Peyer's patch (tissue), 4 donors: ENCODE data around the gene TMEM9B. TPM values are rescaled to one million over a fixed set of nuclear protein-coding genes. Genes with fewer than 3 reads are reported as not detected.

ENCODE experiments used
- DNase-seq, 3 donors: peaks; one replicate each; pipeline ENCODE4 v3.0.0-alpha.2; 2017 to 2019
- H3K27ac ChIP-seq, 4 donors: fragments of 200-600 bp; sonication (generic); one replicate each; pipeline ENCODE4 v1.5.1; 2016 to 2019
- H3K27me3 ChIP-seq, 2 donors: fragments of 200-600 bp; sonication (generic); one replicate each; pipeline ENCODE4 v1.5.1; 2019
- H3K36me3 ChIP-seq, 3 donors: fragments of 200-600 bp; sonication (generic); one replicate each; pipeline ENCODE4 v1.5.1; 2016 to 2019
- H3K4me1 ChIP-seq, 4 donors: fragments of 200-600 bp; sonication (generic); one replicate each; pipeline ENCODE4 v1.5.1; 2016 to 2019
- H3K4me3 ChIP-seq, 4 donors: fragments of 200-600 bp; sonication (generic); 1 replicate in 3 of 4; 2 replicates in 1 of 4; pipeline ENCODE4 v1.5.1; 2016 to 2019; ENCODE audit warnings: mild to moderate bottlenecking in 1 of 4
- H3K9me3 ChIP-seq, 4 donors: fragments of 200-600 bp; sonication (generic); one replicate each; pipeline ENCODE4 v1.5.1; 2016 to 2019; ENCODE audit warnings: mild to moderate bottlenecking in 1 of 4
- POLR2A ChIP-seq, 2 donors: fragments of 450-650 bp; IDR thresholded peaks; one replicate each; pipeline ENCODE4 v1.5.1; 2017; ENCODE audit warnings: antibody characterized with exemption in 2 of 2, mild to moderate bottlenecking in 2 of 2, moderate library complexity in 2 of 2
- total RNA-seq, 4 donors: library from RNA; depleted of rRNA; stranded (reverse); fragments of >200 nt; gene quantifications; one replicate each; pipeline ENCODE4 v1.1.0, GENCODE V29; 2016
- TF ChIP-seq, protein P1 (sequence below), 6 experiments: fragments of 450-650 bp in 4 of 6; fragments of 200-600 bp in 2 of 6; sonication (generic) in 1 of 6; IDR thresholded peaks; one replicate each; pipeline ENCODE4 v1.5.1; 2017 to 2019; ENCODE audit warnings: antibody characterized with exemption in 6 of 6, mild to moderate bottlenecking in 3 of 6, moderate library complexity in 1 of 6

Gene TMEM9B
- total RNA-seq, 4 donors from 2014 or later = 23.1 to 84.2 (median 53.6) TPM

- Histone ChIP-seq H3K9me3 (no peaks in the 10 kb centered on the region), H3K27ac (no peak overlapping the region), H3K36me3 (peaks cover 0 to 53% (median 0%) of the 10 kb centered on the region in 3 donors), H3K4me3 (no peak overlapping the region), H3K4me1 (peaks cover 0 to 19% (median 0%) of the 10 kb centered on the region in 4 donors), H3K27me3 (no peaks in the 10 kb centered on the region)
- DNase-seq = no peak
- TF ChIP-seq, protein P1, sequence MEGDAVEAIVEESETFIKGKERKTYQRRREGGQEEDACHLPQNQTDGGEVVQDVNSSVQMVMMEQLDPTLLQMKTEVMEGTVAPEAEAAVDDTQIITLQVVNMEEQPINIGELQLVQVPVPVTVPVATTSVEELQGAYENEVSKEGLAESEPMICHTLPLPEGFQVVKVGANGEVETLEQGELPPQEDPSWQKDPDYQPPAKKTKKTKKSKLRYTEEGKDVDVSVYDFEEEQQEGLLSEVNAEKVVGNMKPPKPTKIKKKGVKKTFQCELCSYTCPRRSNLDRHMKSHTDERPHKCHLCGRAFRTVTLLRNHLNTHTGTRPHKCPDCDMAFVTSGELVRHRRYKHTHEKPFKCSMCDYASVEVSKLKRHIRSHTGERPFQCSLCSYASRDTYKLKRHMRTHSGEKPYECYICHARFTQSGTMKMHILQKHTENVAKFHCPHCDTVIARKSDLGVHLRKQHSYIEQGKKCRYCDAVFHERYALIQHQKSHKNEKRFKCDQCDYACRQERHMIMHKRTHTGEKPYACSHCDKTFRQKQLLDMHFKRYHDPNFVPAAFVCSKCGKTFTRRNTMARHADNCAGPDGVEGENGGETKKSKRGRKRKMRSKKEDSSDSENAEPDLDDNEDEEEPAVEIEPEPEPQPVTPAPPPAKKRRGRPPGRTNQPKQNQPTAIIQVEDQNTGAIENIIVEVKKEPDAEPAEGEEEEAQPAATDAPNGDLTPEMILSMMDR (IDR thresholded peaks at IDR 0.05) = no peak
- no peak for TF ChIP-seq POLR2A (IDR thresholded peaks at IDR 0.05)
Measured at GRCh38 chr11:8956860-8957259, 7.4 kb downstream of the TMEM9B start.

- no peak overlapping the region for H3K27ac ChIP-seq
- no peaks in the 10 kb centered on the region for H3K4me1 ChIP-seq
- H3K27me3 ChIP-seq = no peaks in the 10 kb centered on the region
- H3K36me3 ChIP-seq = peaks cover 0 to 62% (median 0%) of the 10 kb centered on the region in 3 donors
- TF ChIP-seq, protein P1 (IDR thresholded peaks at IDR 0.05) = no peak
- TF ChIP-seq POLR2A (IDR thresholded peaks at IDR 0.05) = no peak
- H3K4me3 ChIP-seq = no peak overlapping the region
- no peaks in the 10 kb centered on the region for H3K9me3 ChIP-seq
- DNase-seq = no peak
Measured at GRCh38 chr11:8948886-8949285, 15.4 kb downstream of the TMEM9B start.

DNA sequence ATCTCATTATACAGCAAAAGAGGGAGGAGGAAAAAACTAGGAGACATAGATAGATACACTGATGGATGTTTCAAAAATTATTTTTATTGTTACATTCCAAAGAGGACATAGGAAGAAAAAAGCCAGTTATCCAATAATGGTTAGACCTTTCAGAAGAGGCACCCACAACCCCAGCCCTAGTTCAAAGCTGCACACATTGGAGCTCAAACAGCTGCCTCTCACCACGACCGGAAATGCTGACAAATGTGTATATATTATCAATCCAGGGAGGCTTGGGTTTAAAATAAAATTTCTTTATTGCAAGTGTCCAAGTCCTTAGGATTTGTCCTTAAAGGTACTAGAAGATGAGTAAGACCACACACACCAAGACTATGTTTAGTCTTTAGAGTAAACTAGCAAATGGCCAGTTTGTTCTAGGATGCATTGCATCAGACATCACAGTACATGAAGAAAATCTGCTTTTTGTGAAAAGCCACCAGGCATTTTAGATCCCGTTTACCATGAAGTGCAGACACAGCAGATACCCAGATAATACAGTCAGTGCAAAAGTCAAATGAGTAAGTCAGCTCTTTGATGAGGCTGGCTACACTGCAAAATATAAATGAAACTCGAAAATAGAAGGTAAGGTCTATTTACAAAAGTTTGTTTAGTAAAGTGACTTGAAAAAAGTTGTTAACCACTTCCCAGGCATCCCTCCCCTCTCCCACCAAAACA lies 16.9 kb downstream of the TMEM9B start:
- H3K27me3 ChIP-seq = no peaks in the 10 kb centered on the region

GRCh38 chr11:8942518-8943066 lies 21.6 kb downstream of the TMEM9B start, which contains the start of gene ASCL3:
ASCL3 (minus strand) TSS chr11:8943016; CDS start chr11:8938161, 4,855 bp downstream.
- peaks cover 0 to 5% (median 0%) of the 10 kb centered on the region in 3 donors for H3K36me3 ChIP-seq
- H3K27ac ChIP-seq = no peak within 1 kb of the TSS
- TF ChIP-seq, protein P1 (IDR thresholded peaks at IDR 0.05) = no peak
- TF ChIP-seq POLR2A (IDR thresholded peaks at IDR 0.05) = no peak
- no peak within 1 kb of the TSS for H3K4me3 ChIP-seq
- H3K4me1 ChIP-seq = no peaks in the 10 kb centered on the region
- no peaks in the 10 kb centered on the region for H3K27me3 ChIP-seq
- no peaks in the 10 kb centered on the region for H3K9me3 ChIP-seq
- no peak for DNase-seq

More for the DNA sequence above, 16.9 kb downstream of the TMEM9B start:
- TF ChIP-seq, protein P1 (IDR thresholded peaks at IDR 0.05) = no peak
- TF ChIP-seq POLR2A (IDR thresholded peaks at IDR 0.05) = no peak
- no peak for DNase-seq
- Histone ChIP-seq H3K27ac (no peak overlapping the region), H3K4me1 (no peaks in the 10 kb centered on the region), H3K4me3 (no peak overlapping the region), H3K36me3 (peaks cover 0 to 47% (median 0%) of the 10 kb centered on the region in 3 donors), H3K9me3 (no peaks in the 10 kb centered on the region)

GRCh38 chr11:8941341-8942103 lies 22.7 kb downstream of the TMEM9B start:
- H3K9me3 ChIP-seq = no peaks in the 10 kb centered on the region
- no peaks in the 10 kb centered on the region for H3K27me3 ChIP-seq
- H3K4me1 ChIP-seq = no peaks in the 10 kb centered on the region
- H3K36me3 ChIP-seq = no peaks in the 10 kb centered on the region
- no peak for TF ChIP-seq POLR2A (IDR thresholded peaks at IDR 0.05)
- TF ChIP-seq, protein P1 (IDR thresholded peaks at IDR 0.05) = no peak
- no peak for DNase-seq
- H3K4me3 ChIP-seq = no peak overlapping the region
- H3K27ac ChIP-seq = no peak overlapping the region
